Activated CD4-positive, CD25-positive, alpha-beta regulatory T cell treated with anti-CD3 and anti-CD28 coated beads, Interleukin-2, amount 50 U/mL, for 72 hours (primary cell): ENCODE results near the gene TTLL11.

Experiments used
- DNase-seq: peaks from one replicate; pipeline ENCODE4 v3.0.0; 2021

The TTLL11 gene, protein sequence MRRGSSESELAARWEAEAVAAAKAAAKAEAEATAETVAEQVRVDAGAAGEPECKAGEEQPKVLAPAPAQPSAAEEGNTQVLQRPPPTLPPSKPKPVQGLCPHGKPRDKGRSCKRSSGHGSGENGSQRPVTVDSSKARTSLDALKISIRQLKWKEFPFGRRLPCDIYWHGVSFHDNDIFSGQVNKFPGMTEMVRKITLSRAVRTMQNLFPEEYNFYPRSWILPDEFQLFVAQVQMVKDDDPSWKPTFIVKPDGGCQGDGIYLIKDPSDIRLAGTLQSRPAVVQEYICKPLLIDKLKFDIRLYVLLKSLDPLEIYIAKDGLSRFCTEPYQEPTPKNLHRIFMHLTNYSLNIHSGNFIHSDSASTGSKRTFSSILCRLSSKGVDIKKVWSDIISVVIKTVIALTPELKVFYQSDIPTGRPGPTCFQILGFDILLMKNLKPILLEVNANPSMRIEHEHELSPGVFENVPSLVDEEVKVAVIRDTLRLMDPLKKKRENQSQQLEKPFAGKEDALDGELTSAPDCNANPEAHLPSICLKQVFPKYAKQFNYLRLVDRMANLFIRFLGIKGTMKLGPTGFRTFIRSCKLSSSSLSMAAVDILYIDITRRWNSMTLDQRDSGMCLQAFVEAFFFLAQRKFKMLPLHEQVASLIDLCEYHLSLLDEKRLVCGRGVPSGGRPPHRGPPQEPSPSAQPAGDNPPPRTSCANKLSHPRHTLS

GRCh38 chr9:122092611-122093506, at the start of gene TTLL11:
Gene TTLL11, minus strand, starts transcription at chr9:122093308. Its CDS starts 160 bp downstream, at chr9:122093148.
- DNase-seq = peak; percentile 96

- DNase-seq = no peak
Observed at GRCh38 chr9:122141671-122142070, 48.6 kb upstream of the TTLL11 start.

GRCh38 chr9:122140368-122141193, 47.5 kb upstream of the TTLL11 start:
- no peak for DNase-seq

GRCh38 chr9:122138560-122139268, 45.6 kb upstream of the TTLL11 start:
- DNase-seq = no peak

DNA sequence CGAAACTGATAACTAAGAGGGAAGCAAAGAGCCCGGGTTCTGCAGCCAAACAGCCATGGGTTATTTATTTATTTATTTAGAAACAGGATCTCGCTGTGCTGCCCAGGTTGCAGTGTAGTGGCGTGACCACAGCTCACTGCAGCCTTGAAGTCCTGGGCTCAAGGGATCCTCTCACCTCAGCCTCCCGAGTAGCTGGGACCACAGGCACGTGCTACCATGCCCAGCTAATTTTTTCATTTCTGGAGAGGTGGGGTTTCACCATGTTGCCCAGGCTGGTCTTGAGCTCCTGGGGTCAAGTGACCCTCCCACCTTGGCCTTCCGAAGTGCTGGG, 42.4 kb upstream of the TTLL11 start:
- DNase-seq = no peak

GRCh38 chr9:122134822-122135528, 41.9 kb upstream of the TTLL11 start:
- no peak for DNase-seq

DNA sequence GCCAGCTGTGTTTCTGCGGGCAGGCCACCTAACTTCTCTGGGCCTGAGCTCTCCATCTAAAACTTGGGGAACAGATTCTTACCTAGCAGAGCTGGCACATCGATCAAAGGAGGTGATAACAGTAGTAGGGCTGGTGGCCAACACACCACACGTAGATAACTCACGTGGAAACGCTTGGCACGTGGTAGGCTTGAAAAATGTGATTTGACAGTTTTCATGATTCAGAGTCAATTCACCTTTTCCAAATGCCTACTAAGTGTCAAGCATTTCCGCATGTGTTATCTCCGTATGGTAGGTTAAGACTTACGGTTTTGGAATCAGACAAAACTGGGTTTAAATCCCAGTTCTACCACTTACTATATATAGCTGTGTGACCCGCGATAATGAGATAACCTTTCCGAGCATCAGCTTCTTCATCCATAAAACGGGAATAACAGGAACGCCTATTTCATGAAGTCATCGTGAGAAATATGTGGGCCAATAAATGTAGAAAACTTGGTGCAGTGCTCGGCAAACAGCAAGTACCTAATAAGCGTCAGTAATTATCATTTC, 41.0 kb upstream of the TTLL11 start:
- no peak for DNase-seq

DNA sequence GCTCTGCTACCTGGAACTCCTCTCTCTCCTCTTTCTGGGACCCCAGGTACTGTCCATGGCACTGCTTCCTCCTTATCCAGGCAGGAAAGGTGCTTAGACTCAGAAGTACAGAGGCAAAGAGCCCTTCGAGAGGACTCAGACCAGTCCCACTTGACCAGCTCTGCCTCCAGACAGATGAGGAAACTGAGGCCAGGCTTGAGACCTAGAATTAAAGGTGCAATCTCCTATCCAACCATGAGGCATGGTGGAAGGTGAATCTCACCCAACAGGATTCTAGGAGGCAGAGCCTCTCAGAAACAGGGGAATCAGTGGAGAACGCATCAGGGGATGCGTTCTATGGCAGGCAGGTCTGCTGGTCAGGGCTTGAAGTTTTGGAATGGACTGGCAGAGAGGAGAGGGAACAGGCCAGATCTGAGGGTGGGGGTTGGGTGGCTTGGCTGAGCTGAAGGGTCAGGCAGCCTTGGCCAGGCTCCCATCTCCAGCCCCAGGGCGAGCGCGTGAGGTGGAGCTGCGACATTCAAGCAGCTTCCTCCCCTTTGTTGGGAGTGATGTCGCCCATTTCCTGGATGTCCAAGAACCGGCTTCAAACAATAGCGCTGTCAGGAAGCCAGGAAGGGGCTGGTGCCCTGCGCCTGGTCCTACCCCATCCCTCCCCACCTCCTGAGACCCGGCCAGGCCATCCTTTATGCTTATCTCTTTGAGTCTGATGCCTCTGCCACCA, 40.3 kb upstream of the TTLL11 start:
- no peak for DNase-seq

DNA sequence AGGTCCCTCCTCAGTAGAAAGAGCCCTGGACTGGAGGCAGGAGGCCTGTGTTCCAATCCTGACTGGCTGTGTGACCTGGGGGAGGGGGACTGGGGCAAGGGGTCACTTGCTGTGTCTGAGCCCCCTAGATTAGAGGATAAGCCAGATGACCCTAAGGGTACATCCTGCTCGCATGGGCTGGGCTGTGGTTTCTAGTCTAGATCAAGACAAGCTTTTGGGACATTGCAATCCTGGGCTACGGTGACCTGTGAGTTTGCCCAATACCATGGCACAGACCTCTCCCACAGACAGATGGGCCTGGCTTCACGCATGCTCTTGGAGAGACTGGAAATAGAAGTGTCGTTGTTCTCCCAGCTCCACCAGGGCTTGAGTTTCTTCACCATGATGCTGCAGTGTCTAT, 39.4 kb upstream of the TTLL11 start:
- no peak for DNase-seq

- DNase-seq = no peak
Observed at GRCh38 chr9:122131401-122132001, 38.4 kb upstream of the TTLL11 start.

DNA sequence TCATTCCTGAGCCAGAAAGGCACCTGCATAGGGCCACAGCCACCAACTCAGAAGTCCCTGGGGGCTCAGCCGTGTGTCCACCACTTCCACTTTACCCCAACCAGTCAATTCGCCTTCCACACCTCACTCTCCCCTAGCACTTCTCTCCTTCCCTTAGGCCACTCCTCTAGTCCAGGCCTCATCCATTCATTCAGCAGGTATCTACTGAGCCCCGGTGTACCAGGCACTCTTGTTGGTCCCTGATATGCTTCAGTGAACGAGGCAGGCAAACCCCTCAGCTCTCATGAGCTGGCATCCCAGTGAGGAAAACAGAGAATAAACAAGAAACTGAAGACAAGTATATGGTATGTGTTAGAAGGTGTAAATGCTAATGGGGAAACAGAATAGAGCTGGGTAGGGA, 37.7 kb upstream of the TTLL11 start:
- no peak for DNase-seq

DNA sequence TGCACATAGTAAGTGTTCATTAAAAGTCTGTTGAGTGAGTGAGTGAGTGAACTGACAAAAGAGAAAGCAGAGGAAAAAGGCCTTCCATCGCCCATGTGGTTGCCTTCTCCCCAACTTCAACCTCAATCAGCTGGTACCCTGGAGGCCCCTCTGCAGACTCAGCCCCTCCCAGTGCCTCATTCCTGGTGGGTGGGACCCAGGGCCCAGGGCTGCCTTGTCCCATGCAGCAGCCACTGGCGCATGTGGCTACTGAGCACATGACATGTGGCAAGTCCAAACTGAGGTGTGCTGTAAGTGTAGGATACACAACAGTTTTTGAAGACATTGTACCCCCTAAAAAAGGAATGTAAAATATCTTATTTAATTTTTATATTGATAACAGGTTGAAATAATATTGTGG, 36.9 kb upstream of the TTLL11 start:
- DNase-seq = no peak

- no peak for DNase-seq
Observed at GRCh38 chr9:122128969-122129343, 35.8 kb upstream of the TTLL11 start.

GRCh38 chr9:122128007-122128968, 35.2 kb upstream of the TTLL11 start:
- DNase-seq = no peak

- no peak for DNase-seq
Observed at GRCh38 chr9:122127396-122127798, 34.3 kb upstream of the TTLL11 start.

- no peak for DNase-seq
Observed at GRCh38 chr9:122126331-122127261, 33.5 kb upstream of the TTLL11 start.
